Natural killer cell (primary cell): ENCODE measurements around the gene DNAH14. TPM values are rescaled to one million over a fixed set of nuclear protein-coding genes. Genes with fewer than 3 reads are reported as not detected.

ENCODE experiments used
- ATAC-seq, 3 donors: fragments of 150-1000 bp in 2 of 3; fragments of 200-7000 bp in 1 of 3; cut with Tn5 transposase; 1 replicate in 1 of 3; 2 replicates in 2 of 3; pipeline ENCODE4 v1.10.0; 2021; ENCODE audit warnings: mild to moderate bottlenecking in 2 of 3, moderate library complexity in 2 of 3
- DNase-seq, 2 donors: peaks; one replicate each; pipeline versions ENCODE4 v3.0.0 to v3.0.0-alpha.2; 2013 to 2021; ENCODE audit warnings: mixed read lengths in 1 of 2
- H3K27ac ChIP-seq: one replicate; pipeline ENCODE4 v1.5.1; 2013; ENCODE audit warnings: mild to moderate bottlenecking, low read length
- H3K27me3 ChIP-seq: one replicate; pipeline ENCODE4 v1.6.1; 2013; ENCODE audit warnings: low read length; ENCODE audit not compliant: control insufficient read depth, insufficient read depth
- H3K36me3 ChIP-seq: one replicate; pipeline ENCODE4 v1.6.1; 2013; ENCODE audit warnings: low read length; ENCODE audit not compliant: control insufficient read depth, insufficient read depth
- H3K4me1 ChIP-seq: one replicate; pipeline ENCODE4 v1.6.1; 2013; ENCODE audit warnings: low read length; ENCODE audit not compliant: control insufficient read depth, insufficient read depth
- H3K4me3 ChIP-seq: one replicate; pipeline ENCODE4 v1.5.1; 2013; ENCODE audit warnings: low read length
- H3K9me3 ChIP-seq: one replicate; pipeline ENCODE4 v1.6.1; 2013; ENCODE audit warnings: low read length; ENCODE audit not compliant: control insufficient read depth, insufficient read depth
- H3K27ac Mint-ChIP-seq, 2 donors: one replicate each; pipeline ENCODE4 v1.8.0; 2022; ENCODE audit warnings: mild to moderate bottlenecking in 2 of 2, mixed read lengths in 2 of 2, moderate library complexity in 1 of 2
- H3K27me3 Mint-ChIP-seq, 2 donors: one replicate each; pipeline ENCODE4 v1.8.0; 2022; ENCODE audit warnings: low read depth in 2 of 2, mixed read lengths in 2 of 2
- H3K36me3 Mint-ChIP-seq: one replicate; pipeline ENCODE4 v1.8.0; 2022; ENCODE audit warnings: mixed read lengths
- H3K4me1 Mint-ChIP-seq, 2 donors: one replicate each; pipeline ENCODE4 v1.8.0; 2022; ENCODE audit warnings: mixed read lengths in 2 of 2
- H3K4me3 Mint-ChIP-seq: one replicate; pipeline ENCODE4 v1.8.0; 2022; ENCODE audit warnings: mild to moderate bottlenecking, moderate library complexity, mixed read lengths
- H3K9me3 Mint-ChIP-seq, 2 donors: one replicate each; pipeline ENCODE4 v1.8.0; 2022; ENCODE audit warnings: mixed read lengths in 2 of 2
- CTCF ChIP-seq: fragments of 200-600 bp; IDR thresholded peaks from one replicate; pipeline ENCODE4 v1.8.0; 2022; ENCODE audit warnings: antibody characterized with exemption
- WGBS: methylation state at CpG from one replicate; pipeline ENCODE4 v1.1.7; 2013; ENCODE audit warnings: missing lambda C conversion rate; ENCODE audit not compliant: insufficient coverage; 5-methylcytosine and 5-hydroxymethylcytosine counted together
- intact Hi-C: fragments of 100-400 bp; cut with micrococcal nuclease; formaldehyde crosslinking; loops from one replicate; pipeline ENCODE4 v1.14.2; 2022
- total RNA-seq, 4 donors: library from RNA; stranded (reverse); fragments of 120-200 nt in 1 of 4; gene quantifications; one replicate each; pipeline versions ENCODE4 v1.2.3 to v1.2.4, GENCODE V29; 2013 to 2022

The DNAH14 gene
- total RNA-seq, 3 donors from 2014 or later (not counting 1 experiment from before 2014, with no cell fraction given): 0.35 to 1.3 TPM; not detected in 1

- Histone ChIP-seq H3K36me3 (no peaks in the 10 kb centered on the region), H3K27ac (no peak overlapping the region), H3K4me3 (no peak overlapping the region), H3K27me3 (no peaks in the 10 kb centered on the region), H3K4me1 (no peaks in the 10 kb centered on the region), H3K9me3 (no peaks in the 10 kb centered on the region)
- ATAC-seq (no peak), DNase-seq (no peak)
- Mint-ChIP-seq H3K9me3 (peaks cover 6 to 9% of the 10 kb centered on the region in 2 donors), H3K27ac (no peak overlapping the region), H3K4me3 (no peak overlapping the region), H3K36me3 (no peaks in the 10 kb centered on the region), H3K27me3 (no peaks in the 10 kb centered on the region), H3K4me1 (no peaks in the 10 kb centered on the region)
- intact Hi-C loops: no loop called here
- no peak for TF ChIP-seq CTCF
- WGBS: 90% methylated on average over 2 of the region's 3 CpGs
Observed at GRCh38 chr1:225097175-225097574, 167.7 kb downstream of the DNAH14 start.

GRCh38 chr1:225111000-225111399 is 181.5 kb downstream of the DNAH14 start:
- Histone ChIP-seq H3K4me3 (no peak overlapping the region), H3K9me3 (no peaks in the 10 kb centered on the region), H3K27me3 (no peaks in the 10 kb centered on the region), H3K27ac (no peak overlapping the region), H3K36me3 (no peaks in the 10 kb centered on the region), H3K4me1 (no peaks in the 10 kb centered on the region)
- TF ChIP-seq CTCF: no peak
- no peaks in the 10 kb centered on the region for H3K27me3 Mint-ChIP-seq
- no peaks in the 10 kb centered on the region for H3K4me1 Mint-ChIP-seq
- intact Hi-C loops: no loop called here
- no peak overlapping the region for H3K27ac Mint-ChIP-seq
- H3K36me3 Mint-ChIP-seq: no peaks in the 10 kb centered on the region
- no peak for ATAC-seq
- peaks cover 0 to 3% of the 10 kb centered on the region in 2 donors for H3K9me3 Mint-ChIP-seq
- no peak for DNase-seq
- H3K4me3 Mint-ChIP-seq: no peak overlapping the region

GRCh38 chr1:225113265-225113664 is 183.8 kb downstream of the DNAH14 start:
- H3K4me3 Mint-ChIP-seq: no peak overlapping the region
- H3K4me1 Mint-ChIP-seq: no peaks in the 10 kb centered on the region
- H3K36me3 ChIP-seq: no peaks in the 10 kb centered on the region
- H3K27ac ChIP-seq: no peak overlapping the region
- no peak overlapping the region for H3K27ac Mint-ChIP-seq
- WGBS: 95% methylated on average over 1 of the region's 1 CpG
- ATAC-seq (no peak), DNase-seq (no peak)
- intact Hi-C loops: no loop called here
- no peaks in the 10 kb centered on the region for H3K27me3 Mint-ChIP-seq
- no peaks in the 10 kb centered on the region for H3K27me3 ChIP-seq
- no peak for TF ChIP-seq CTCF
- H3K9me3 ChIP-seq: no peaks in the 10 kb centered on the region
- no peaks in the 10 kb centered on the region for H3K9me3 Mint-ChIP-seq
- H3K4me1 ChIP-seq: no peaks in the 10 kb centered on the region
- no peaks in the 10 kb centered on the region for H3K36me3 Mint-ChIP-seq
- no peak overlapping the region for H3K4me3 ChIP-seq

GRCh38 chr1:225114354-225114990 is 185.0 kb downstream of the DNAH14 start:
- Histone ChIP-seq H3K36me3 (no peaks in the 10 kb centered on the region), H3K4me3 (no peak overlapping the region), H3K27ac (no peak overlapping the region), H3K27me3 (no peaks in the 10 kb centered on the region), H3K4me1 (no peaks in the 10 kb centered on the region), H3K9me3 (no peaks in the 10 kb centered on the region)
- no peak for TF ChIP-seq CTCF
- Mint-ChIP-seq H3K9me3 (no peaks in the 10 kb centered on the region), H3K4me3 (no peak overlapping the region), H3K4me1 (no peaks in the 10 kb centered on the region), H3K27ac (no peak overlapping the region), H3K36me3 (no peaks in the 10 kb centered on the region), H3K27me3 (no peaks in the 10 kb centered on the region)
- ATAC-seq (no peak), DNase-seq (no peak)
- WGBS: 76% methylated on average over 1 of the region's 1 CpG
- intact Hi-C loops: no loop called here
